ENCODE results near the gene FAM83G.
"Not testable (repeated sequence)": the region's sequence is repeated elsewhere in the genome, so short reads cannot be mapped to it uniquely, and the experiment has no call there.

The FAM83G gene

GRCh38 chr17:18966831-18967624 lies 37.5 kb downstream of the FAM83G start:
- DNase-seq (ENCODE audit: low read depth): peak; percentile 44

GRCh38 chr17:18965530-18966236 lies 38.9 kb downstream of the FAM83G start:
- no peak for DNase-seq (ENCODE audit: low read depth)

GRCh38 chr17:18964550-18964949 lies 40.0 kb downstream of the FAM83G start:
- no peak for DNase-seq (ENCODE audit: low read depth)

- DNase-seq (ENCODE audit: low read depth): no peak
These were observed 40.6 kb downstream of the FAM83G start for GRCh38 chr17:18964018-18964351.

DNA sequence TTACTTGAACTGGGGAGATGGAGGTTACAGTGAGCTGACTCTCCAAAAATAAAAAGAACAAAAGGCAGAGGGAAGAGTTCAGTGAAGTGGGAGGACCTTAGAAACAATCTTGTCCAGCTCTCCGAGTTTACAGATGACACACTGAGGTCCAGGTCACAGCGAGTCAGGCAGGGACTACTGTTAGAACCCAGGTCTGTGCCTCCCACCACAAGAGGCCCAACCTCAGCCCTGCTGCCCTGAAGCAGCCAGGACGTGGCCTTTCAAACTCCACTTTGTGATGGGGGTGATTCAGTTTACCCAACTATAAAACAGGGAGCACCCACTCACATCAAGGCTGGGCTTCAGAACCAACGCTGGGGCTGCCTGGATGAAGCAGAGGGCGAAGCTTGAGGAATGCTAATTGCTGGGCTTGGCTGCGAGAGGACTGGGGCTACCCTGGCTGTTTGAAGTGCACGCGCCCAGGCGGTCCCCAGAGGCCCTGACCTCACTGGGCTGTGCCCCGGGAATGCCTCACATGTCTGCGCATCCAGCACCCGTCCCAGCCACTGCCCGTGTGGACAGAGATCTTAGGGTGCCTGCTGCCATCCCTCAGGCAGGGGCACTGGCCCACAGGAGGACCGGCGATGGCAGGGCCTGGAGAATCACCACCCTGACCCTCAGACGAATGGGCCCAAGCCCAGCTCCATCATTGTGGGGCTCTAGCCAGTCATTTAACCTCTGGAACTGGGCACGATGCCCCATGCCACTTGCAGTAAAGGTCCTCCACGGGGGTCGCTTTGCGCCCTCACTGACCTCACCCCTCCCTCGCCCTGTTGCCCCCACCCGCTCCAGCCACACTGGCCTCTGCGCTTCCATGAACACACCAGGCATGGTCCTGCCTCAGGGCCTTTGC lies 41.2 kb downstream of the FAM83G start:
- DNase-seq (ENCODE audit: low read depth): peak; percentile 40

- DNase-seq (ENCODE audit: low read depth): no peak
These were observed 42.1 kb downstream of the FAM83G start for GRCh38 chr17:18962494-18962815.

- DNase-seq (ENCODE audit: low read depth): peak; percentile 31
These were observed 42.7 kb downstream of the FAM83G start for GRCh38 chr17:18961634-18962493.

GRCh38 chr17:18960803-18961511 lies 43.6 kb downstream of the FAM83G start:
- peak; percentile 72 for DNase-seq (ENCODE audit: low read depth)

DNA sequence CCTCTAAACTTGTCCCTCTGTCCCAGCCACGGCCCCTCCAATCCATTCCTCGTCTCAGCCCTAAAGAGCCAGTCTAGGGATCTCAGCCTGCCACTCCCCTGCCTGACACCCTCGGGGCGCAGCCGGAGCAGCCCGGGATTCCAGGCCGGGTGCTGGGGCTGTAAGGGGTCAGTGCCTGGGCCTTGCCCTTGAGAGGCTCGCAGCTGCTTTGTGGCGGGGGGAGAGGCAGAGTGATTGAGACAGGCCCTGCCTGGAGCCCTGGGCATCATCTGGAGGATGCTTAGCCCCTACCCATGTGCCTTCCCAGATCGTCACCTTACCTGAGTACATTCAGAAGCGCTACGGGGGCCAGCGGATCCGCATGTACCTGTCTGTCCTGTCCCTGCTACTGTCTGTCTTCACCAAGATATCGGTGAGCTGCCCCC lies 44.3 kb downstream of the FAM83G start:
- no peak for DNase-seq (ENCODE audit: low read depth)

GRCh38 chr17:18959845-18960240 lies 44.7 kb downstream of the FAM83G start:
- no peak for DNase-seq (ENCODE audit: low read depth)

DNA sequence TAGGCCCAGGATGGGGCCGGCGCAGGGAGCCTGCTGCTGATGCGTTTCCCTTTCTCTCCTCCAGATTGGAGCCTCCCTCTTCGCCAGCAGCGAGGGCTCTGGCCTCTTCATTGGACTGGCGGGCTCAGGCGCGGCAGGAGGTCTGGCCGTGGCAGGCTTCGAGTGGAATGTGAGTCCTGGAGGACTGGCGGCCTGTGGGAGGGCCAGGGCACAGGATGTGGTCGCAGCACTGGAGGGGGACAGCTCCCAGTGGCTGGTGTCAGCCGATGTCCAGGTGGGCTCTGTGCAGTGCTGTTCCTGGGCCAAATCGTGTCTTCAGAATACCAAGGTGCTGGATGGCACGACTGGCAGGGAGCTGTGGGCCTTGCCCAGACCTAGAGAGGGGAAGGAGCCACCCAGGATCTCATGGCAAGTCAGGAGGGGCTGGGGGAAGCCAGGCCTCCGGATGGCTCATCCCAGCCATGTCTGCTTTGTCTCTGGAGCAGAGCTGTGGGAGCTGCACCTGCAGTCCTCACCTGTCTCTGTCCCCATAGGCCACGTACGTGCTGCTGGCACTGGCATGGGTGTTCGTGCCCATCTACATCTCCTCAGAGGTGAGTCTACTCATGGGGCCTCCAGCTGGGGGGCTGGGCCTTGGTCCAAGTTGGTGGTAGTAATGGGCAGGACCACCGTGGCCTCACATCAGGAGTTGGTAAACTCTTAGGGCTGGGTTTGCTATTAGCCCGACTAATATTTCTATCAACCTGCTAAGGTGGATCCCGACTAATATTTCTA lies 45.3 kb downstream of the FAM83G start:
- DNase-seq (ENCODE audit: low read depth): peak; percentile 71

GRCh38 chr17:18958611-18959010 lies 46.0 kb downstream of the FAM83G start:
- DNase-seq (ENCODE audit: low read depth): no peak

- no peak for DNase-seq (ENCODE audit: low read depth)
These were observed 46.7 kb downstream of the FAM83G start for GRCh38 chr17:18957831-18958230.

DNA sequence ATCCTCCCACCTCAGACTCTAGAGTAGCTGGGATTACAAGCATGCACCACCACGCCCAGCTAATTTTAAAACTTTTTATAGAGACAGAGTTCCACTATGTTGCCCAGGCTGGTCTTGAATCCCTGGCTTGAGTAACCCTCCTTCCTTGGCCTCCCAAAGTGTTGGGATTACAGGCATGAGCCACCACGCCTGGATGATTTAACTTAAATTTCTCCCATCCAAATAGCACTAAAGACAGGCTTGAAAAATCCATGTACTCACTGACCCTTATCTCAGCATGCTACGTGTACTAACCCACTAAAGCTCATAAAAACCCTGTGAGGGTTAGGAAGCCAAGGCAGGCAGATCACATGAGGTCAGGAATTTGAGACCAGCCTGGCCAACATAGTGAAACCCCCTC lies 48.0 kb downstream of the FAM83G start:
- no peak for DNase-seq (ENCODE audit: low read depth)

DNA sequence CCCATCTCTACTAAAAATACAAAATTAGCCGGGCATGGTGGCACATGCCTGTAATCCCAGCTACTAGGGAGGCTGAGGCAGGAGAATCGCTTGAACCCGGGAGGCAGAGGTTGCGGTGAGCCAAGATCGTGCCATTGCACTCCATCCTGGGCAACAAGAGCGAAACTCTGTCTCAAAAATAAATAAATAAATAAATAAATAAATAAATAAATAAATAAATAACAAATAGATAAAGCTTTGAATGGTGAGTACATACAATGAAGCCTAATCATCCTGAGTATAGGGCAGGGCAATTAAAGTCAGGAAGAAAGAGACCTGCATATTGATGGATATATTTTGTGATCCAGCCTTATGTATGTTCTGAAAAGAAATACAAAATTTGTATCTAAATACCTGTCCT lies 48.5 kb downstream of the FAM83G start:
- not testable (repeated sequence) for DNase-seq (ENCODE audit: low read depth)

DNA sequence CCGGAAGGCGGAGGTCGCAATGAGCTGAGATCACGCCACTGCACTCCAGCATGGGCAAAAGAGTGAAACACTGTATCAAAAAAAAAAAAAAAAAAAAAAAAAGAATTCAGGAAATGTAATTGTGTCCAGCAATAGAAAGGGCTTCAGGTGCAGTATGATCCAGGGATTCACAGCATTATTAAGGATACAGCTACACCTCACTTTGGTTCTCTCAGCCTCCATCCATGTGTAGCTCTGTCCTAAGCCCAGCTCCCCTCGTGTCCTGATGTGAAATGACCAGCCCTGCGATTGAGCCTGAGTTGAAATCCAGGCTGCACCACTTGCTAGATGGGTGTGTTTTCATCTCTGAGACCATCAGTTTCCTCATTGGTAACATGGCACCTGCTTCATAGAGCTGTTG lies 49.6 kb downstream of the FAM83G start:
- DNase-seq (ENCODE audit: low read depth): no peak

- DNase-seq (ENCODE audit: low read depth): no peak
These were observed 50.2 kb downstream of the FAM83G start for GRCh38 chr17:18954321-18954720.

DNA sequence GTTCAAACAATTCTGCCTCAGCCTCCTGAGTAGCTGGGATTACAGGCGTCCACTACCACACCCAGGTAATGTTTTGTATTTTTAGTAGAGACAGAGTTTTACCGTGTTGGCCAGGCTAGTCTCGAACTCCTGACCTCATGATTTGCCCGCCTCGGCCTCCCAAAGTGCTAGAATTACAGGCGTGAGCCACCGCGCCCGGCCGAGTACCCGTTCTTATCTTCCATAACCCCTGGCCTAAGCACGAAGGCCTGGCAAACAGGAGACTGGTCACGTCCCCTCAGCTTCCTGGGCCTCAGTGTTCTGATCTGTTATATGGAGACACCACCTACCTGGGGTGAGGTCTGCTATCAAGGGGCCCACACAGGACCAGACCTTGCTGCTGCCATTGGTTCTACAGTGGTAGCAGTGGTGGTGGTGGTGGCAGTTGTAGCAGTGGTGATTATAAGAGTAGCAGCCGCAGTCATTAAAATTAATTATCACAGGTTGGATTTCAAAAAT lies 51.3 kb downstream of the FAM83G start:
- DNase-seq (ENCODE audit: low read depth): no peak

- DNase-seq (ENCODE audit: low read depth): no peak
These were observed 52.4 kb downstream of the FAM83G start, which contains the start of gene SLC5A10 for GRCh38 chr17:18951941-18952842. Gene SLC5A10, plus strand, starts transcription at chr17:18952165. Its CDS starts 41 bp downstream, at chr17:18952206.

All from EH (cell line).